ENCODE results near the gene PDSS2.

- TF ChIP-seq CTCF (IDR thresholded peaks at IDR 0.05) (no peak), EP300 (IDR thresholded peaks at IDR 0.05) (no peak), POLR2A (IDR thresholded peaks at IDR 0.05) (no peak)
These were observed 145.6 kb downstream of the PDSS2 start for GRCh38 chr6:107313776-107314175.

Measured in suprapubic skin (tissue), 3 donors.